ENCODE data around the gene TEX101.
A peak's percentile ranks its signal among the peaks of the same experiment; 100 is the strongest.
"Not testable (repeated sequence)": the region's sequence is repeated elsewhere in the genome, so short reads cannot be mapped to it uniquely, and the experiment has no call there.

Gene TEX101

DNA sequence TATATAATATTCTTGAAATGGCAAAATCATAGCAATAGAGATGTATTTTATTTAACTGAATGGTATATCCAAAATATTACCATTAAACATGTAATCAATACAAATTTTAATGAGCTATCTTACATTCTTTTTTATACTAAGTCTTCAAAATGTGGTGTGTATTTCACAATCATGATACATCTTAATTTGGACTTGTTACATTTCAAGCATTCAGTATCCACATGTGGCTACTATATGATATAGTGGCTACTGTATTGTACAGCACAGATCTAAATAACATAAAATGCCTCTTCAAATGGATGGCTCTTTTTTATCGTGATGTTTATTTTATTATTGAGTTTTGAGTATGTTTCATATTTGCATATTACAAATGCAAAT, 8.0 kb downstream of the TEX101 start:
- peaks cover 12% of the 10 kb centered on the region for H3K4me1 ChIP-seq
- no peak for TF ChIP-seq Cebpa-rat (IDR thresholded peaks at IDR 0.05)
- no peak overlapping the region for H3K4me3 ChIP-seq
- no peaks in the 10 kb centered on the region for H4K20me1 ChIP-seq
- no peak overlapping the region for H3K27ac ChIP-seq
- H3K4me2 ChIP-seq: no peak overlapping the region
- H3K9ac ChIP-seq: no peak overlapping the region
- H3K9me3 ChIP-seq: no peaks in the 10 kb centered on the region
- no peaks in the 10 kb centered on the region for H3K36me3 ChIP-seq
- no peaks in the 10 kb centered on the region for H3K27me3 ChIP-seq

- no peak for TF ChIP-seq Cebpa-rat (IDR thresholded peaks at IDR 0.05)
Observed at GRCh38 chr19:43423779-43424178, 9.1 kb downstream of the TEX101 start.

GRCh38 chr19:43425567-43426392, 11.1 kb downstream of the TEX101 start:
- Histone ChIP-seq H3K9ac (no peak overlapping the region), H3K27me3 (no peaks in the 10 kb centered on the region), H3K4me3 (no peak overlapping the region), H3K4me2 (no peak overlapping the region), H3K27ac (no peak overlapping the region), H4K20me1 (no peaks in the 10 kb centered on the region), H3K4me1 (peaks cover 5% of the 10 kb centered on the region; the same call in 1 of the 2 replicates), H3K9me3 (no peaks in the 10 kb centered on the region), H3K36me3 (no peaks in the 10 kb centered on the region)
- no peak for TF ChIP-seq Cebpa-rat (IDR thresholded peaks at IDR 0.05)

More at GRCh38 chr19:43423779-43424178, 9.1 kb downstream of the TEX101 start:
- Histone ChIP-seq H3K27ac (no peak overlapping the region), H3K4me3 (no peak overlapping the region), H3K9me3 (no peaks in the 10 kb centered on the region), H3K36me3 (no peaks in the 10 kb centered on the region), H3K27me3 (no peaks in the 10 kb centered on the region), H4K20me1 (no peaks in the 10 kb centered on the region), H3K4me2 (no peak overlapping the region), H3K4me1 (peaks cover 5% of the 10 kb centered on the region; the same call in 1 of the 2 replicates), H3K9ac (no peak overlapping the region)

DNA sequence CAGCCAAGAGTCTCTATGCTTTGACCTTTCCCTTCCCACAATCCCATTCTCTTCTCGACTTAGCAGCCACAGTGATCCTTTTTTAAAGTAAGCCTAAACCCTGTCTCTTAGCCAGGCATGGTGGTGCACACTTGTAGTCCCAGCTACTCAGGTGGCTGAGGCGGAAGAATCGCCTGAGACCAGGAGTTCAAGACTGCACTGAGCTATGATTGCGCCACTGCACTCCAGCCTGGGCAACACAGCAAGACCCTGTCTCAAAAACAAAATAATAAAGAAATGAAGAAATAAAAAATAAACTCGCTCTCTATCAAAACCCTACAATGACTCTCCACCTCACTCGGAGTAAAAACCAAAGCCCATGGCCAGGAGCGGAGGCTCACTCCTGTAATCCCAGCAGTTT, 14.7 kb downstream of the TEX101 start:
- no peaks in the 10 kb centered on the region for H4K20me1 ChIP-seq
- H3K9me3 ChIP-seq: no peaks in the 10 kb centered on the region
- H3K4me1 ChIP-seq: peaks cover 5% of the 10 kb centered on the region; the same call in 1 of the 2 replicates
- H3K9ac ChIP-seq: no peak overlapping the region
- no peaks in the 10 kb centered on the region for H3K27me3 ChIP-seq
- no peak overlapping the region for H3K27ac ChIP-seq
- H3K4me2 ChIP-seq: no peak overlapping the region
- no peaks in the 10 kb centered on the region for H3K36me3 ChIP-seq
- no peak overlapping the region for H3K4me3 ChIP-seq
- no peak for TF ChIP-seq Cebpa-rat (IDR thresholded peaks at IDR 0.05)

GRCh38 chr19:43430142-43430710, 15.5 kb downstream of the TEX101 start:
- Histone ChIP-seq H3K4me3 (no peak overlapping the region), H3K36me3 (no peaks in the 10 kb centered on the region), H3K4me2 (no peak overlapping the region), H4K20me1 (no peaks in the 10 kb centered on the region), H3K27me3 (no peaks in the 10 kb centered on the region), H3K27ac (no peak overlapping the region), H3K9ac (no peak overlapping the region), H3K9me3 (peaks cover 7% of the 10 kb centered on the region; the same call in 1 of the 2 replicates), H3K4me1 (peaks cover 5% of the 10 kb centered on the region; the same call in 1 of the 2 replicates)
- no peak for TF ChIP-seq Cebpa-rat (IDR thresholded peaks at IDR 0.05)

DNA sequence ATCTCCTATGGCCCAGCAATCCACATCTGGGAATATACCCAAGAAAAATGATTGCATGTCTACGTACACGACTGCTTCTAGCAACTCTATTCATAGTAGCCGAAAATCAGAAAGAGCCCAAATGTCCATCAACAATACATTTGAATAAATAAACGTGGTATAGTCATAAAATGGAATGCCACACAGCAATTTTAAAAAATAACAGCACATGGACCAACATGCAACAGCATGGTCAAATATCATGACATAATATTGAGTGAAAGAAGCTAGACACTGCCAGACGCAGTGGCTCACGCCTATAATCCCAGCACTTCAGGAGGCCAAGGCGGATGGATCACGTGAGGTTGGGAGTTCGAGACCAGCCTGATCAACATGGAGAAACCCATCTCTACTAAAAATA, 16.3 kb downstream of the TEX101 start:
- Histone ChIP-seq H3K9ac (no peak overlapping the region), H3K9me3 (peaks cover 11% of the 10 kb centered on the region; the same call in 1 of the 2 replicates), H3K4me2 (no peak overlapping the region), H3K27me3 (no peaks in the 10 kb centered on the region), H3K27ac (no peak overlapping the region), H4K20me1 (no peaks in the 10 kb centered on the region), H3K36me3 (no peaks in the 10 kb centered on the region), H3K4me3 (no peak overlapping the region), H3K4me1 (peaks cover 6% of the 10 kb centered on the region; the same call in 1 of the 2 replicates)
- TF ChIP-seq Cebpa-rat (IDR thresholded peaks at IDR 0.05): no peak

GRCh38 chr19:43433358-43433673, 18.6 kb downstream of the TEX101 start:
- Histone ChIP-seq H3K36me3 (no peaks in the 10 kb centered on the region), H3K27me3 (no peaks in the 10 kb centered on the region), H4K20me1 (no peaks in the 10 kb centered on the region), H3K4me1 (peaks cover 19% of the 10 kb centered on the region), H3K27ac (no peak overlapping the region), H3K4me3 (no peak overlapping the region), H3K9ac (no peak overlapping the region), H3K9me3 (peaks cover 27% of the 10 kb centered on the region), H3K4me2 (no peak overlapping the region)
- TF ChIP-seq Cebpa-rat (IDR thresholded peaks at IDR 0.05): no peak

GRCh38 chr19:43433689-43434088, 19.0 kb downstream of the TEX101 start:
- Histone ChIP-seq H3K27me3 (no peaks in the 10 kb centered on the region), H4K20me1 (no peaks in the 10 kb centered on the region), H3K27ac (no peak overlapping the region), H3K9me3 (peaks cover 27% of the 10 kb centered on the region), H3K36me3 (no peaks in the 10 kb centered on the region), H3K4me3 (no peak overlapping the region), H3K4me2 (no peak overlapping the region), H3K4me1 (peaks cover 23% of the 10 kb centered on the region), H3K9ac (no peak overlapping the region)
- no peak for TF ChIP-seq Cebpa-rat (IDR thresholded peaks at IDR 0.05)

GRCh38 chr19:43435775-43436174, 21.1 kb downstream of the TEX101 start:
- no peak overlapping the region for H3K9ac ChIP-seq
- TF ChIP-seq Cebpa-rat (IDR thresholded peaks at IDR 0.05): no peak
- H3K4me2 ChIP-seq: no peak overlapping the region

DNA sequence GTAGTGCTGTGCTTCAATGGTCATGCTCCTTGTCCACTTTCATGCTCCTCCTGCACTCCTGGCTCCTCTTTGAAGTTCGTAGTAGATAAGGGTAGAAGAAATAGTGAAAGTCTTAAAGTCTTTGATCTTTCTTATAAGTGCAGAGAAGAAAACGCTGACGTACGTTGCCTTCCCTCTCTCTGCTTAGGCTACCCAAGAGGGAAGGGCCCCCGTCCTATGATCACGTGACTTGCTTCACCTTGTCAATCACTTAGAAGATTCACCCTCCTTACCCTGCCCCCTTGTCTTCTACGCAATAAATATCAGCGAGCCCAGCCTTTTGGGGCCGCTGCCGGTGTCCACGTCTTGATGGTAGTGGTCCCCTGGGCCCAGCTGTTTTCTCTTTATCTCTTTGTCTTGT, 22.6 kb downstream of the TEX101 start:
- H3K4me2 ChIP-seq: peak overlapping the region; percentile 93
- not testable (repeated sequence) for H3K4me3 ChIP-seq, H3K27me3 ChIP-seq, H3K9ac ChIP-seq, H3K36me3 ChIP-seq, H4K20me1 ChIP-seq
- peaks cover 27% of the 10 kb centered on the region for H3K9me3 ChIP-seq
- peak overlapping the region; percentile 86 for H3K27ac ChIP-seq
- peaks cover 39% of the 10 kb centered on the region for H3K4me1 ChIP-seq

More at GRCh38 chr19:43435775-43436174, 21.1 kb downstream of the TEX101 start:
- Histone ChIP-seq H4K20me1 (no peaks in the 10 kb centered on the region), H3K27ac (no peak overlapping the region), H3K4me1 (peaks cover 39% of the 10 kb centered on the region), H3K36me3 (no peaks in the 10 kb centered on the region), H3K9me3 (peaks cover 27% of the 10 kb centered on the region), H3K27me3 (no peaks in the 10 kb centered on the region), H3K4me3 (no peak overlapping the region)
